SU-DHL-6 (cell line): Measurements from ENCODE around the gene PHKA1.
"Not testable (repeated sequence)": the region's sequence is repeated elsewhere in the genome, so short reads cannot be mapped to it uniquely, and the experiment has no call there.

Source experiments
- EZH2phosphoT487 ChIP-seq: fragments of 200-600 bp; sonication (generic), shearing (Covaris generic); conservative IDR thresholded peaks from 2 replicates; pipeline ENCODE4 v1.6.1; 2018; ENCODE audit warnings: mild to moderate bottlenecking, antibody characterized with exemption, low read length, moderate library complexity, mixed read lengths
- TF ChIP-seq, protein P1 (sequence below): fragments of 200-600 bp; sonication (generic); IDR thresholded peaks from one replicate; pipeline ENCODE4 v1.5.1; 2017; ENCODE audit warnings: antibody characterized with exemption, mild to moderate bottlenecking, low read length, moderate library complexity; ENCODE audit not compliant: insufficient read depth, poor library complexity, severe bottlenecking

DNA sequence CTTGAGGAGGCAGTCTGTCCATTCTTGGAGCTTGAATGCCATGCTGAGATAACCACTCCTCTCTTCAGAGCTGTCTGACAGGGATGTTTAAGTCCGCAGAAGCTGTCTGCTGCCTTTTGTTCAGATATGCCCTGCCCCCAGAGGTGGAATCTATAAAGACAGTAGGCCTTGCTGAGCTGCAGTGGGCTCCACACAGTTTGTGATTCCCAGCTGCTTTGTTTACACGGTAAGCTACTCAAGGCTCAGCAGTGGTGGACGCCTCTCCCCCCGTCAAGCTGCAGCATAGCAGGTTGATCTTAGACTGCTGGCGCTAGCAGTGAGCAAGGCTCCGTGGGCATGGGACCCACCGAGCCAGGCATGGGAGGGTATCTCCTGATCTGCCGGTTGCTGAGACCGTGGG lies 46.3 kb upstream of the PHKA1 start:
- TF ChIP-seq, protein P1, sequence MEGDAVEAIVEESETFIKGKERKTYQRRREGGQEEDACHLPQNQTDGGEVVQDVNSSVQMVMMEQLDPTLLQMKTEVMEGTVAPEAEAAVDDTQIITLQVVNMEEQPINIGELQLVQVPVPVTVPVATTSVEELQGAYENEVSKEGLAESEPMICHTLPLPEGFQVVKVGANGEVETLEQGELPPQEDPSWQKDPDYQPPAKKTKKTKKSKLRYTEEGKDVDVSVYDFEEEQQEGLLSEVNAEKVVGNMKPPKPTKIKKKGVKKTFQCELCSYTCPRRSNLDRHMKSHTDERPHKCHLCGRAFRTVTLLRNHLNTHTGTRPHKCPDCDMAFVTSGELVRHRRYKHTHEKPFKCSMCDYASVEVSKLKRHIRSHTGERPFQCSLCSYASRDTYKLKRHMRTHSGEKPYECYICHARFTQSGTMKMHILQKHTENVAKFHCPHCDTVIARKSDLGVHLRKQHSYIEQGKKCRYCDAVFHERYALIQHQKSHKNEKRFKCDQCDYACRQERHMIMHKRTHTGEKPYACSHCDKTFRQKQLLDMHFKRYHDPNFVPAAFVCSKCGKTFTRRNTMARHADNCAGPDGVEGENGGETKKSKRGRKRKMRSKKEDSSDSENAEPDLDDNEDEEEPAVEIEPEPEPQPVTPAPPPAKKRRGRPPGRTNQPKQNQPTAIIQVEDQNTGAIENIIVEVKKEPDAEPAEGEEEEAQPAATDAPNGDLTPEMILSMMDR, result not testable (repeated sequence)
- TF ChIP-seq EZH2phosphoT487, result not testable (repeated sequence)
